ENCODE data around the gene CELA2A. TPM values are rescaled to one million over a fixed set of nuclear protein-coding genes. Genes with fewer than 3 reads are reported as not detected.

CELA2A gene
- total and polyA plus RNA-seq, 2 donors (not counting 3 experiments of a cell fraction or from before 2014, with no cell fraction given): not detected

GRCh38 chr1:15417059-15417934, 39.2 kb upstream of the CELA2A start:
- Histone ChIP-seq H3K4me1 (ENCODE audit: control insufficient read depth, extremely low read depth, insufficient read depth, low read length) (peaks cover 58% of the 10 kb centered on the region), H3K27ac (ENCODE audit: insufficient read depth, low read depth, low read length) (peak overlapping the region; percentile 48), H3K9me3 (replicated peaks; ENCODE audit: control insufficient read depth, insufficient read depth, low read length) (no peaks in the 10 kb centered on the region), H3K27me3 (ENCODE audit: control insufficient read depth in 2 of 2, insufficient read depth in 2 of 2, low read length in 2 of 2) (no peaks in the 10 kb centered on the region), H3K9me1 (replicated peaks; ENCODE audit: control insufficient read depth, extremely low read depth, insufficient read depth, low read length) (no peaks in the 10 kb centered on the region), H4K20me1 (replicated peaks; ENCODE audit: control insufficient read depth, extremely low read depth, insufficient read depth, low read length) (no peaks in the 10 kb centered on the region), H3K4me3 (replicated peaks in 1 of 3; ENCODE audit: insufficient read depth in 1 of 3, low read depth in 1 of 3, low read length in 3 of 3) (no peak overlapping the region), H3K9ac (replicated peaks; ENCODE audit: extremely low read depth, insufficient read depth, low read length) (no peak overlapping the region), H3K79me2 (ENCODE audit: control insufficient read depth, insufficient read depth, low read length) (peaks cover 76% of the 10 kb centered on the region), H3K4me2 (ENCODE audit: insufficient read depth, low read length) (peak overlapping the region; percentile 5), H2AFZ (ENCODE audit: low read depth, low read length) (no peak overlapping the region), H3K36me3 (ENCODE audit: control insufficient read depth in 2 of 2, extremely low read depth in 1 of 2, insufficient read depth in 2 of 2, low read length in 2 of 2) (peaks cover 0 to 4% of the 10 kb centered on the region in 2 experiments)
- FAIRE-seq (peak; percentile 93), DNase-seq (ENCODE audit: low read depth, low spot score) (peak; percentile 78)
- ChIA-PET CTCF (interaction anchor here (0.9 to 2.6 kb wide), 4 partner anchors 10 to 94 kb away, joined by 3 to 10 read pairs (median 6); no protein-coding TSS in a partner anchor), POLR2A (interaction anchor here (0.7 kb wide), 1 partner anchor 79 kb away, joined by 7 read pairs; no protein-coding TSS in a partner anchor)
- intact Hi-C loops (cut with micrococcal nuclease): loop anchor here (1.0 to 10.0 kb wide), 4 partner anchors 8 to 412 kb away; partner anchors contain the start of genes EFHD2 and TMEM51
- dilution Hi-C loops (cut with MboI; ENCODE audit: extremely low pct_ligation_motif_present, low sequenced_read_pairs): loop anchor here (10.0 kb wide), 1 partner anchor 92 kb away; no protein-coding TSS in a partner anchor
- TF ChIP-seq POLR2A (IDR thresholded peaks at IDR 0.05; ENCODE audit: low read depth, low read length) (peak; percentile 48), MYC (IDR thresholded peaks at IDR 0.05; ENCODE audit: low read depth, low read length) (no peak), POLR2AphosphoS5 (IDR thresholded peaks at IDR 0.05; ENCODE audit: insufficient read depth, low read depth, low read length) (peak; percentile 74), FOS (IDR thresholded peaks at IDR 0.05; ENCODE audit: borderline replicate concordance, insufficient read depth, low read length) (peak; percentile 80), JUN (IDR thresholded peaks at IDR 0.05; ENCODE audit: borderline replicate concordance, insufficient read depth, insufficient read length, low read depth) (peak; percentile 39), EZH2 (IDR thresholded peaks at IDR 0.05; ENCODE audit: borderline replicate concordance, low read depth, low read length, severe bottlenecking) (no peak), MAX (IDR thresholded peaks at IDR 0.05; ENCODE audit: insufficient read depth, insufficient read length) (no peak), CTCF (IDR thresholded peaks at IDR 0.05; ENCODE audit: extremely low read depth in 1 of 2, insufficient read depth in 1 of 2, low read depth in 1 of 2, low read length in 2 of 2) (no peak), GATA2 (IDR thresholded peaks at IDR 0.05; ENCODE audit: insufficient read depth, insufficient read length, low read depth, low read length) (peak; percentile 98)
- no TSS peak for BruUV-seq (replicated peaks)

All from endothelial cell of umbilical vein (primary cell).